ENCODE measurements around the gene TSEN2.
"Not testable (repeated sequence)": the region's sequence is repeated elsewhere in the genome, so short reads cannot be mapped to it uniquely, and the experiment has no call there.

TSEN2 gene

DNA sequence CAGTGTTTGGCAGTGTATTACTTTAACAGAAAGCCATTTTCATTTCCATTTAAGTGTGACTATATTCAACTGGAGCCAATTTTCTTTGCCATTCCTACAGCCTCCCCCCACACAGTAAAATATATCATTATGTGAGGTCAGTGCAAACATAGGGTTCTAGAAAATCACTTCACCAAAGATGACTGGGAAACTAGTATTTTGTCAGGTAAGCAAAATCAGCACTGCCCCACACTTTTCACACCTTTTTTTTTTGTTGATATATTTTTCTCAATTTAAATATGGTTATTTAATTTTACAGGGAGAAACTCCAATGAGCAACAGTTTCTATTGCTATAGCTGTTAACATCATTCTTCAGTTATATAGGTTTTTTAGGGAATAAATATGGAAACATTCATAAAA lies 31.4 kb downstream of the TSEN2 start:
- Mint-ChIP-seq H3K4me1 (no peaks in the 10 kb centered on the region), H3K36me3 (peaks cover 2% of the 10 kb centered on the region), H3K27ac (no peak overlapping the region), H3K9me3 (no peaks in the 10 kb centered on the region), H3K27me3 (no peaks in the 10 kb centered on the region), H3K4me3 (no peak overlapping the region)
- CTCF ChIA-PET = no interaction called here
- no peak for DNase-seq

GRCh38 chr3:12516873-12517272 lies 32.6 kb downstream of the TSEN2 start:
- CTCF ChIA-PET = no interaction called here
- no peaks in the 10 kb centered on the region for H3K9me3 Mint-ChIP-seq
- H3K27me3 Mint-ChIP-seq = no peaks in the 10 kb centered on the region
- no peak overlapping the region for H3K27ac Mint-ChIP-seq
- H3K4me3 Mint-ChIP-seq = no peak overlapping the region
- H3K36me3 Mint-ChIP-seq = peaks cover 7% of the 10 kb centered on the region
- DNase-seq = no peak
- H3K4me1 Mint-ChIP-seq = no peaks in the 10 kb centered on the region

- no peaks in the 10 kb centered on the region for H3K4me1 Mint-ChIP-seq
- H3K27me3 Mint-ChIP-seq = no peaks in the 10 kb centered on the region
- CTCF ChIA-PET = no interaction called here
- no peak for DNase-seq
- H3K27ac Mint-ChIP-seq = no peak overlapping the region
- no peaks in the 10 kb centered on the region for H3K9me3 Mint-ChIP-seq
- no peak overlapping the region for H3K4me3 Mint-ChIP-seq
- peaks cover 7% of the 10 kb centered on the region for H3K36me3 Mint-ChIP-seq
These were observed 34.2 kb downstream of the TSEN2 start for GRCh38 chr3:12518261-12519028.

- H3K9me3 Mint-ChIP-seq = no peaks in the 10 kb centered on the region
- no peak overlapping the region for H3K4me3 Mint-ChIP-seq
- peaks cover 7% of the 10 kb centered on the region for H3K36me3 Mint-ChIP-seq
- H3K27me3 Mint-ChIP-seq = no peaks in the 10 kb centered on the region
- no peak overlapping the region for H3K27ac Mint-ChIP-seq
- CTCF ChIA-PET = no interaction called here
- no peak for DNase-seq
- H3K4me1 Mint-ChIP-seq = no peaks in the 10 kb centered on the region
These were observed 36.7 kb downstream of the TSEN2 start for GRCh38 chr3:12521010-12521409.

GRCh38 chr3:12522721-12523120 lies 38.4 kb downstream of the TSEN2 start:
- Mint-ChIP-seq H3K36me3 (peaks cover 7% of the 10 kb centered on the region), H3K9me3 (no peaks in the 10 kb centered on the region), H3K4me3 (no peak overlapping the region), H3K27me3 (no peaks in the 10 kb centered on the region), H3K4me1 (no peaks in the 10 kb centered on the region), H3K27ac (no peak overlapping the region)
- CTCF ChIA-PET = interaction anchor here (1.1 to 1.7 kb wide), 2 partner anchors 14 to 43 kb away, joined by 3 read pairs; no protein-coding TSS in a partner anchor
- no peak for DNase-seq

GRCh38 chr3:12527757-12528143 lies 43.5 kb downstream of the TSEN2 start:
- no peak overlapping the region for H3K4me3 Mint-ChIP-seq
- H3K36me3 Mint-ChIP-seq = peaks cover 5% of the 10 kb centered on the region
- no peaks in the 10 kb centered on the region for H3K4me1 Mint-ChIP-seq
- H3K9me3 Mint-ChIP-seq = no peaks in the 10 kb centered on the region
- DNase-seq = no peak
- CTCF ChIA-PET = interaction anchor here (0.9 kb wide), 1 partner anchor 24 kb away, joined by 3 read pairs; no protein-coding TSS in a partner anchor
- H3K27me3 Mint-ChIP-seq = no peaks in the 10 kb centered on the region
- no peak overlapping the region for H3K27ac Mint-ChIP-seq

- no peaks in the 10 kb centered on the region for H3K9me3 Mint-ChIP-seq
- CTCF ChIA-PET = no interaction called here
- DNase-seq = no peak
- no peaks in the 10 kb centered on the region for H3K27me3 Mint-ChIP-seq
- no peak overlapping the region for H3K4me3 Mint-ChIP-seq
- H3K27ac Mint-ChIP-seq = no peak overlapping the region
- no peaks in the 10 kb centered on the region for H3K4me1 Mint-ChIP-seq
- H3K36me3 Mint-ChIP-seq = peaks cover 9% of the 10 kb centered on the region
These were observed 47.9 kb downstream of the TSEN2 start for GRCh38 chr3:12532182-12532581.

DNA sequence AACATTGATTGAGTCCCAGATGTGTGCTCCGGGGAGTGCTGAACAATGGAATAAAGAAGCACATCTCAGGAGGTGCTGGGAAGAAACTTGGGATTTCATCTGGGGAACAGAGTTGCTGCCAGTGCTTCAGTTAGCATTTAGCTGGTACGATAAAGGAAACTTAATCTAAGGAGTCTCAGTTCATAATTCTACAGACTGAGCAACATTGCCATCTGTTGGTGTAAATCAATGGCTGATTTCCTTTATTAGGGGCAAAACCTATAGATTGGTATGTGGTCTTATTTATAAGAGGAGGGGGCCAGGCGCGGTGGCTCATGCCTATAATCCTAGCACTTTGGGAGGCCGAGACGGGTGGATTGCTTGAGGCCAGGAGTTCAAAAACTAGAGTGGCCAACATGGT lies 52.1 kb downstream of the TSEN2 start:
- DNase-seq = no peak
- Mint-ChIP-seq H3K4me1 (no peaks in the 10 kb centered on the region), H3K9me3 (no peaks in the 10 kb centered on the region), H3K27me3 (no peaks in the 10 kb centered on the region), H3K4me3 (no peak overlapping the region), H3K27ac (no peak overlapping the region), H3K36me3 (peaks cover 3% of the 10 kb centered on the region)
- CTCF ChIA-PET = no interaction called here

GRCh38 chr3:12541625-12542024 lies 57.3 kb downstream of the TSEN2 start:
- DNase-seq = no peak
- Mint-ChIP-seq H3K36me3 (no peaks in the 10 kb centered on the region), H3K27ac (no peak overlapping the region), H3K27me3 (no peaks in the 10 kb centered on the region), H3K4me3 (no peak overlapping the region), H3K9me3 (no peaks in the 10 kb centered on the region), H3K4me1 (peaks cover 5% of the 10 kb centered on the region)
- CTCF ChIA-PET = interaction anchor here (0.6 kb wide), 1 partner anchor 55 kb away, joined by 3 read pairs; no protein-coding TSS in a partner anchor

- H3K36me3 Mint-ChIP-seq, H3K9me3 Mint-ChIP-seq, H3K27ac Mint-ChIP-seq, H3K4me1 Mint-ChIP-seq, DNase-seq, H3K27me3 Mint-ChIP-seq, CTCF ChIA-PET, H3K4me3 Mint-ChIP-seq: not testable (repeated sequence)
These were observed 59.2 kb downstream of the TSEN2 start for GRCh38 chr3:12543497-12543896.

DNA sequence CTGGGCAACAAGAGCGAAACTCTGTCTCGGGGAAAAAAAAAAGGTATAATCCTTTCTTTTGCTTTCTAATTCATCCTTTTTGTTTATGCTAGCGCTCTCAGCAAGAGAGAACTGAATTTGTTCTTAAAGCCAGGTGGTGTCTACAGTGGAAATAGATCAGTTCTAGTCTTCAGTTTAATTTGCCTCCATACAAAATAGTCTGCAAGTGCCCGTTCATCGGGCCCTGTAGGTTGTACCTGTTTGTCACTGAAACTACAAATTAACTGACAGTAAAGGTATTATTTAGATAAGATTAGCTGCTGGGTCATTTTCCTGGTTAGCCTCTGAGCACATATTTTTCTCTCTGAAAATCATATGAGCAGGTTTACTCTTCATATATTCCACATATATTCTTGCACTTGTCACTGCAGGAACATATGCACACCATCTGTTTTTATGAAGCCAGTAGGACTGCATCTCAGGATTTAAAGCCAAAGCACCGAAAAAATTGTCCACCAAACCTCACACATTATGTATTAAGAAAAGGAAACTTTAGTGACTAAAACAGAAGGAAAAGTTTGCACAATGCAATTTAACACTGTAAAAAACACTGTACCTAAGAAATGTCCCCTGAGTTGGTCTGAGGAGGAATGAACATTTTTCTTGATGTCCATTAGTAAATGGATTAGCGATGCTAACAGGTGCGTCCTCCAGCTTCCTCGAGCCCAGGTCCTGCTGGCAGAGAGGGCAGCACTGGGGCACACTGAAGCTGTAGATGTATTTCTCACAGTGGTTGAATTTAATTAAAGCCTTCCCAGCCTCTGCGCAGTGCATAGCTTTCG lies 60.6 kb downstream of the TSEN2 start:
- H3K9me3 Mint-ChIP-seq = no peaks in the 10 kb centered on the region
- no peaks in the 10 kb centered on the region for H3K36me3 Mint-ChIP-seq
- no peaks in the 10 kb centered on the region for H3K27me3 Mint-ChIP-seq
- no peak overlapping the region for H3K27ac Mint-ChIP-seq
- CTCF ChIA-PET = interaction anchor here (0.6 kb wide), 1 partner anchor 920 kb away, joined by 3 read pairs; no protein-coding TSS in a partner anchor
- H3K4me3 Mint-ChIP-seq = no peak overlapping the region
- DNase-seq = no peak
- peaks cover 5% of the 10 kb centered on the region for H3K4me1 Mint-ChIP-seq

DNA sequence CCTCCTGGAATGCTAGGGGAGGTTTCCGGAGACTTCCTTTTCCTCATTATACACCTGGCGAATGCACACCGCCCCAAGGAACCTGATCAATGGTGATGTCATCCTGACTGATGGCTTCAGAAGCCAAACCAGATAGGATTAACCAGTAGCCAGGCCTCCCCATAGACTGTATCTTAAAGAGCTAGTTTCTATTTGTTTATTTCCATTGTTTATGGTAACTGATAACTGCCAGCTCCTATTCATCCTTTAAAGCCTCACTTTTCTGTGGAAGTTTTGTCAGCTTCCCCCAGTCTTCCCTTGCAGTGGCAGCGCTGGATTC lies 61.2 kb downstream of the TSEN2 start, which contains the start of gene MKRN2OS:
Gene MKRN2OS (minus strand): TSS at position 27 of the 319 bp plus-strand sequence. CDS start 35 bp downstream, outside the sequence.
- H3K36me3 Mint-ChIP-seq = no peaks in the 10 kb centered on the region
- H3K9me3 Mint-ChIP-seq = no peaks in the 10 kb centered on the region
- no peak for DNase-seq
- no peak within 1 kb of the TSS for H3K4me3 Mint-ChIP-seq
- CTCF ChIA-PET = interaction anchor here (1.0 kb wide), 1 partner anchor 347 kb away, joined by 3 read pairs; no protein-coding TSS in a partner anchor
- H3K27ac Mint-ChIP-seq = no peak within 1 kb of the TSS
- H3K4me1 Mint-ChIP-seq = peaks cover 5% of the 10 kb centered on the region
- peaks cover under 1% of the 10 kb centered on the region for H3K27me3 Mint-ChIP-seq

GRCh38 chr3:12549971-12550760 lies 65.9 kb downstream of the TSEN2 start:
- CTCF ChIA-PET = interaction anchor here (0.8 kb wide), 1 partner anchor 944 kb away, joined by 3 read pairs; no protein-coding TSS in a partner anchor
- Mint-ChIP-seq H3K9me3 (no peaks in the 10 kb centered on the region), H3K27ac (no peak overlapping the region), H3K36me3 (no peaks in the 10 kb centered on the region), H3K4me1 (peaks cover 8% of the 10 kb centered on the region), H3K4me3 (no peak overlapping the region), H3K27me3 (peaks cover 43% of the 10 kb centered on the region)
- no peak for DNase-seq

- H3K4me3 Mint-ChIP-seq = peak overlapping the region; percentile 81
- H3K4me1 Mint-ChIP-seq = peaks cover 34% of the 10 kb centered on the region
- H3K9me3 Mint-ChIP-seq = no peaks in the 10 kb centered on the region
- no peak overlapping the region for H3K27ac Mint-ChIP-seq
- peak; percentile 40 for DNase-seq
- peaks cover 49% of the 10 kb centered on the region for H3K27me3 Mint-ChIP-seq
- no peaks in the 10 kb centered on the region for H3K36me3 Mint-ChIP-seq
- CTCF ChIA-PET = no interaction called here
These were observed 69.7 kb downstream of the TSEN2 start for GRCh38 chr3:12553921-12554391.

Data from activated naive CD4-positive, alpha-beta T cell treated with anti-CD3 and anti-CD28 coated beads, Interleukin-2, amount 10 ng/mL, durations not matched to agents 7 days and 5 days (primary cell).